ENCODE data around the gene FKBP8.

- TF ChIP-seq CTCF (IDR thresholded peaks at IDR 0.05) (no peak), POLR2A (IDR thresholded peaks at IDR 0.05) (no peak)
Measured at GRCh38 chr19:18580311-18580710, 36.9 kb upstream of the FKBP8 start.
